Lung (tissue), 12 donors: ENCODE results near the gene PTN. TPM values are rescaled to one million over a fixed set of nuclear protein-coding genes. Genes with fewer than 3 reads are reported as not detected.

Source experiments
- ATAC-seq: fragments of 200-7000 bp; cut with Tn5 transposase; one replicate; pipeline ENCODE4 v1.9.1; 2020; ENCODE audit warnings: moderate number of reproducible peaks; ENCODE audit not compliant: insufficient read depth, low FRiP score
- DNase-seq, 3 donors: peaks; one replicate each; pipeline ENCODE4 v3.0.0-alpha.2; 2013 to 2017
- H3K27ac ChIP-seq, 2 donors: one replicate each; pipeline ENCODE4 v1.5.1; 2013; ENCODE audit warnings: mild to moderate bottlenecking in 2 of 2, moderate library complexity in 2 of 2, control low read depth in 1 of 2, inconsistent platforms in 1 of 2, low read depth in 1 of 2, low read length in 1 of 2
- H3K27me3 ChIP-seq, 3 donors: one replicate each; pipeline ENCODE4 v1.5.1; 2013; ENCODE audit warnings: low read length in 2 of 3; ENCODE audit not compliant: control insufficient read depth in 3 of 3, insufficient read depth in 3 of 3
- H3K36me3 ChIP-seq, 4 donors: one replicate each; pipeline ENCODE4 v1.5.1; 2013; ENCODE audit warnings: low read length in 4 of 4, mild to moderate bottlenecking in 1 of 4, moderate library complexity in 1 of 4; ENCODE audit not compliant: control insufficient read depth in 4 of 4, insufficient read depth in 4 of 4
- H3K4me1 ChIP-seq, 5 donors: one replicate each; pipeline ENCODE4 v1.5.1; 2013; ENCODE audit warnings: low read length in 5 of 5, mild to moderate bottlenecking in 2 of 5, moderate library complexity in 1 of 5; ENCODE audit not compliant: control insufficient read depth in 5 of 5, insufficient read depth in 5 of 5
- H3K4me3 ChIP-seq: one replicate; pipeline ENCODE4 v1.5.1; 2013; ENCODE audit warnings: mild to moderate bottlenecking, control low read depth, moderate library complexity
- H3K9ac ChIP-seq, 2 donors: one replicate each; pipeline ENCODE4 v1.5.1; 2013; ENCODE audit warnings: low read length in 2 of 2, control low read depth in 1 of 2; ENCODE audit not compliant: insufficient read depth in 1 of 2
- H3K9me3 ChIP-seq, 4 donors: one replicate each; pipeline ENCODE4 v1.5.1; 2013; ENCODE audit warnings: low read length in 3 of 4, mild to moderate bottlenecking in 1 of 4, moderate library complexity in 1 of 4; ENCODE audit not compliant: control insufficient read depth in 4 of 4, insufficient read depth in 3 of 4
- CTCF ChIP-seq: IDR thresholded peaks from 2 replicates; pipeline ENCODE4 v1.5.1; 2012; ENCODE audit warnings: mild to moderate bottlenecking; ENCODE audit errors: control extremely low read depth, extremely low read depth
- WGBS, 2 donors: extraction: QIAGEN DNeasy Blood & Tissue Kit; methylation state at CpG; one replicate each; pipeline ENCODE4 v1.1.7; 2013; 5-methylcytosine and 5-hydroxymethylcytosine counted together
- polyA plus RNA-seq, 2 donors: library from polyadenylated mRNA; stranded (reverse); fragments of 200-250 nt; gene quantifications; one replicate each; pipeline ENCODE4 v1.2.1, GENCODE V29; 2013
- total RNA-seq, 2 donors: library from RNA; depleted of rRNA in 1 of 2; stranded (reverse); fragments of >200 nt in 1 of 2; gene quantifications; one replicate each; pipeline ENCODE4 v1.2.1, GENCODE V29; 2014 to 2021
- donor health status: control.
- donor health status: control.
- donor health status: Bipolar disorder and iron deficiency.
- donor health status: healthy.
- donor health status: DM: yes; HTN: yes; CAD: no.

Gene PTN
- total and polyA plus RNA-seq, 4 donors, result 0.77 to 43.1 (median 2.6) TPM

DNA sequence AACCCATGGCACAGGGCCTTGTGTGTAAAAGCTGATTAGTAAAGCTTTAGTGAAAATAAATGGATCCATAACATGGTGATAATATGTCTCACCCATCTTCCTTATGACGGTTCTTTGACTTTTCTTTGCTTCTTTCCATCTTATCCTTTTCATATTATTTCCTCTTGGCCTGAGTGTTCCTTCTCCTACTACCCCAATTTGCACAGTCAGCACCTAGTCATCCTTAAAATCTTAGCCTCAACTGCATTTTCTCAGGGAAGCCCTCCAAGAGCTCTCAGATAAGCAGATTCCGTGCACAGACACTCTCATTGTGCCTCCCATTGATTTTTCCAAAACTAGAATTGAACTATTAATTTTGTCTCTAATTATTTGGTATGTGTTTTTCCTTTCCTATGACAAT lies 112.4 kb downstream of the PTN start:
- H3K36me3 ChIP-seq, result peaks cover 0 to 3% (median 0%) of the 10 kb centered on the region in 4 donors
- DNase-seq, result no peak
- no peak overlapping the region for H3K4me3 ChIP-seq
- 76 to 79% methylated on average over 2 of the region's 2 CpGs for WGBS, 2 donors
- no peak for ATAC-seq
- no peak overlapping the region for H3K9ac ChIP-seq
- H3K4me1 ChIP-seq, result no peaks in the 10 kb centered on the region
- H3K27me3 ChIP-seq, result no peaks in the 10 kb centered on the region
- no peaks in the 10 kb centered on the region for H3K9me3 ChIP-seq
- no peak overlapping the region for H3K27ac ChIP-seq
- no peak for TF ChIP-seq CTCF

- H3K27me3 ChIP-seq, result no peaks in the 10 kb centered on the region
- no peak overlapping the region for H3K9ac ChIP-seq
- TF ChIP-seq CTCF, result no peak
- no peak overlapping the region for H3K4me3 ChIP-seq
- DNase-seq (no peak), ATAC-seq (no peak)
- no peaks in the 10 kb centered on the region for H3K36me3 ChIP-seq
- no peaks in the 10 kb centered on the region for H3K4me1 ChIP-seq
- WGBS, 2 donors, result 81 to 96% methylated on average over 2 of the region's 3 CpGs
- H3K9me3 ChIP-seq, result no peaks in the 10 kb centered on the region
- H3K27ac ChIP-seq, result no peak overlapping the region
These were observed 122.1 kb downstream of the PTN start for GRCh38 chr7:137221467-137221866.

DNA sequence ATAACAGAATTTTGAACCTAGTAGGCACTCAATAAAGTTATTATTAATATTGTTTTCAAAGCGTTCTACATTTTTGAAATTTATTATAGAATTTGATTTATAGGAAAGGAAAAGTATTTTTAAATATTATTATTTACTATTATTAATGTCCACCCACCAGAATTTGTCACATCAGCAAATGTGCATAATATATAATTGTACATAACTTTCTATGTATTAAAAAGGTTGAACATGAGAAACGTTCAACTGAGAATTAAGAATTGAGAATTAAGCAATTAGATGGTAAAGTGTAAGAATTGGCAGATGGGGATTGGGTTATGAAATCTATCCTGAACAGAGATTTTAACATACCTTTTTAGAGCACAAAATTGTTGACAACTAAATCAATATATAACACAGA lies 129.8 kb downstream of the PTN start:
- Histone ChIP-seq H3K36me3 (no peaks in the 10 kb centered on the region), H3K9me3 (no peaks in the 10 kb centered on the region), H3K27ac (no peak overlapping the region), H3K27me3 (no peaks in the 10 kb centered on the region), H3K9ac (no peak overlapping the region), H3K4me3 (no peak overlapping the region), H3K4me1 (no peaks in the 10 kb centered on the region)
- 86 to 90% methylated on average over 2 of the region's 2 CpGs for WGBS, 2 donors
- DNase-seq (no peak), ATAC-seq (no peak)
- no peak for TF ChIP-seq CTCF

GRCh38 chr7:137209151-137209817 lies 134.2 kb downstream of the PTN start:
- Histone ChIP-seq H3K9ac (no peak overlapping the region), H3K9me3 (no peaks in the 10 kb centered on the region), H3K4me3 (no peak overlapping the region), H3K27me3 (no peaks in the 10 kb centered on the region), H3K4me1 (no peaks in the 10 kb centered on the region), H3K36me3 (no peaks in the 10 kb centered on the region), H3K27ac (no peak overlapping the region)
- no peak for ATAC-seq
- no peak for TF ChIP-seq CTCF
- WGBS, 2 donors, result 69 to 80% methylated on average over 5 of the region's 5 CpGs
- peak in 2 of 3 donors; percentile 70 to 86 for DNase-seq
